LNCaP clone FGC (cell line): ENCODE data around the gene DIS3.
A peak's percentile ranks its signal among the peaks of the same experiment; 100 is the strongest.
"Not testable (repeated sequence)": the region's sequence is repeated elsewhere in the genome, so short reads cannot be mapped to it uniquely, and the experiment has no call there.

Experiments
- DNase-seq: peaks from one replicate; pipeline ENCODE4 v3.0.0-alpha.2; 2011; ENCODE audit warnings: low read depth
- H3K4me3 ChIP-seq: 2 replicates; pipeline ENCODE4 v1.5.1; 2011; ENCODE audit warnings: mild to moderate bottlenecking, low read depth, low read length, control low read depth
- CTCF ChIP-seq: IDR thresholded peaks from 2 replicates; pipeline ENCODE4 v1.5.1; 2012; ENCODE audit warnings: mild to moderate bottlenecking; ENCODE audit not compliant: control insufficient read depth, insufficient read depth; ENCODE audit errors: extremely low read depth

Gene DIS3

GRCh38 chr13:72805676-72806346 is 24.1 kb upstream of the DIS3 start:
- H3K4me3 ChIP-seq = no peak overlapping the region
- no peak for DNase-seq
- TF ChIP-seq CTCF = no peak

DNA sequence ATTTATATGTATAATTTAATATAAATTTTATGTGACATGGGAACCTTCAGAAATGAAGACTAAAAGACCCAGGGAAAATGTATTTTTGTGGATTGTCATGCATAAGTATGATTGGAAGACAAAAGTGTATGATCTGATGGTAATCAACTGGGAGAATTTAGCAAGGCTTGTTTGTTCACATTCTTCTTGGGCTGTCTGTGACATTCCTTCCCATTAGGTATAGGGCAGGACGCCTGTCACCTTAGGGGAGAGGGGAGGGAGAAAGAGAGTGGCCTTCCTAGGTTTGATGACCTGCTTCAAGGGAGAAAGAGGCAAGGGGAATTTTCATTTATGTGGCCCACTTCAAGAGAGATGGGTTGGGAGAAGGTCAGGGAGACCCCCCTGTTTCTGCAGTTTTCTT is 22.6 kb upstream of the DIS3 start:
- TF ChIP-seq CTCF = no peak
- DNase-seq = no peak
- no peak overlapping the region for H3K4me3 ChIP-seq

GRCh38 chr13:72798817-72799216 is 17.1 kb upstream of the DIS3 start:
- DNase-seq = no peak
- no peak for TF ChIP-seq CTCF
- no peak overlapping the region for H3K4me3 ChIP-seq

GRCh38 chr13:72792640-72793039 is 10.9 kb upstream of the DIS3 start:
- H3K4me3 ChIP-seq = no peak overlapping the region
- TF ChIP-seq CTCF = no peak
- DNase-seq = no peak

GRCh38 chr13:72788831-72789230 is 7.1 kb upstream of the DIS3 start:
- H3K4me3 ChIP-seq = no peak overlapping the region
- no peak for TF ChIP-seq CTCF

GRCh38 chr13:72784679-72785078 is 3.0 kb upstream of the DIS3 start:
- not testable (repeated sequence) for H3K4me3 ChIP-seq, DNase-seq

More at GRCh38 chr13:72788831-72789230, 7.1 kb upstream of the DIS3 start:
- no peak for DNase-seq

DNA sequence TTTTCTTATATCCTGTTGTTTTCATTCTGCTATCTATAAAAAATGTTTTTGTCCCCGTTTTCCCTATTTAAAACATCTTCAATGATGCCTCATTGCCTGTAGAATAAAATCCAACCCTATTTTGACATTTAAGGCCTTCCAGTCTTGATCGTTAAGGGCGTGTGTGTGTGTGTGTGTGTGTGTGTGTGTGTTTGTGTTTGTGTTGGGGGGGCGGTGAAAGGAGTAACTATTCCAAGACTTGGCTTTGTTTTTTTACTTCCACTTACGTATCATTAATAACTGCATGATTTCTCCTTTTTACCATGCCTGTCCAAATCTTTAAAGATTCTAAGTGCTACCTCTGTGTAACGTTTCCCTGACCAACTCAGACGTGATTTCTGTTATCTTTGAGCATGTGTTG is 1.0 kb upstream of the DIS3 start:
- TF ChIP-seq CTCF = no peak
- DNase-seq = no peak
- H3K4me3 ChIP-seq = peak overlapping the region; percentile 80
